GM19395 (cell line): ENCODE results near the gene OR6C68.
"Not testable (repeated sequence)": the region's sequence is repeated elsewhere in the genome, so short reads cannot be mapped to it uniquely, and the experiment has no call there.

Experiments used
- ATAC-seq: cut with Tn5 transposase; IDR thresholded peaks from one replicate; pipeline ENCODE4 v1.9.1; 2021; ENCODE audit warnings: mild to moderate bottlenecking, moderate library complexity; ENCODE audit not compliant: unreplicated experiment

OR6C68 gene

GRCh38 chr12:55492078-55492477 lies at the start of gene OR6C68:
Gene OR6C68, plus strand, starts transcription at chr12:55492378. Its CDS starts 0 bp downstream, at chr12:55492378.
- no peak for ATAC-seq

GRCh38 chr12:55443776-55444175 lies 48.4 kb upstream of the OR6C68 start, which contains the start of gene OR6C2:
Gene OR6C2, plus strand, starts transcription at chr12:55444076. Its CDS starts 8,138 bp downstream, at chr12:55452214.
- ATAC-seq, result no peak

GRCh38 chr12:55445357-55445756 lies 46.8 kb upstream of the OR6C68 start:
- ATAC-seq, result no peak

- ATAC-seq, result no peak
Observed at GRCh38 chr12:55446326-55446725, 45.9 kb upstream of the OR6C68 start.

GRCh38 chr12:55448825-55449224 lies 43.4 kb upstream of the OR6C68 start:
- ATAC-seq, result no peak

- not testable (repeated sequence) for ATAC-seq
Observed at GRCh38 chr12:55464926-55465325, 27.3 kb upstream of the OR6C68 start.

GRCh38 chr12:55467836-55468235 lies 24.3 kb upstream of the OR6C68 start:
- ATAC-seq, result peak; percentile 95

- ATAC-seq, result no peak
Observed at GRCh38 chr12:55469291-55469690, 22.9 kb upstream of the OR6C68 start.

- ATAC-seq, result no peak
Observed at GRCh38 chr12:55470088-55470829, 21.9 kb upstream of the OR6C68 start, which contains the start of gene OR6C70. Gene OR6C70, minus strand, starts transcription at chr12:55470138. Its CDS starts 0 bp downstream, at chr12:55470138.

- ATAC-seq, result no peak
Observed at GRCh38 chr12:55472264-55472663, 19.9 kb upstream of the OR6C68 start.

GRCh38 chr12:55479136-55479535 lies 13.0 kb upstream of the OR6C68 start:
- not testable (repeated sequence) for ATAC-seq

- not testable (repeated sequence) for ATAC-seq
Observed at GRCh38 chr12:55484284-55484683, 7.9 kb upstream of the OR6C68 start.

GRCh38 chr12:55495490-55495889 lies 3.3 kb downstream of the OR6C68 start:
- no peak for ATAC-seq

- ATAC-seq, result no peak
Observed at GRCh38 chr12:55499231-55499630, 7.1 kb downstream of the OR6C68 start.

GRCh38 chr12:55499810-55500252 lies 7.7 kb downstream of the OR6C68 start:
- no peak for ATAC-seq

- ATAC-seq, result no peak
Observed at GRCh38 chr12:55501601-55502000, 9.4 kb downstream of the OR6C68 start.

- ATAC-seq, result no peak
Observed at GRCh38 chr12:55515696-55516095, 23.5 kb downstream of the OR6C68 start.

- no peak for ATAC-seq
Observed at GRCh38 chr12:55516391-55516790, 24.2 kb downstream of the OR6C68 start.
